K562 (cell line): ENCODE data around the gene ABCB9. TPM values are rescaled to one million over a fixed set of nuclear protein-coding genes. Genes with fewer than 3 reads are reported as not detected.
A peak's percentile ranks its signal among the peaks of the same experiment; 100 is the strongest.

Experiments used
- ATAC-seq: fragments of 200-7000 bp; cut with Tn5 transposase; 3 replicates; pipeline ENCODE4 v1.9.1; 2020; ENCODE audit warnings: moderate library complexity
- BruUV-seq: library from RNA; stranded (reverse); fragments of 400-500 nt; replicated peaks from 2 replicates; lab custom pipeline; 2021; lab: Mats Ljungman, UMichigan
- CTCF ChIA-PET: fragments of 300-600 bp; formaldehyde crosslinking; extraction: SDS; loops from one replicate; lab custom pipeline; 2021; ENCODE audit warnings: low intra/inter-chr PET ratio; lab: Yijun Ruan, JAX
- POLR2A ChIA-PET: fragments of 300-600, 350-650 bp; sonication (Branson Sonifier 250); formaldehyde crosslinking; extraction: SDS; loops from one replicate; lab custom pipeline; 2021; ENCODE audit warnings: antibody characterized with exemption, inconsistent platforms; lab: Yijun Ruan, JAX
- DNase-seq, 4 experiments: peaks; one replicate each; pipeline versions ENCODE4 v3.0.0 to v3.0.0-alpha.2; 2011 to 2018; ENCODE audit warnings: low spot score in 3 of 4, mixed read lengths in 3 of 4; ENCODE audit errors: extremely low read depth in 1 of 4
- FAIRE-seq: peaks from 2 replicates; lab custom pipeline; 2011; peaks lifted over from hg19 to GRCh38; lab: Jason Lieb, UNC
- H2AFZ ChIP-seq: 2 replicates; pipeline ENCODE4 v1.6.0; 2011; ENCODE audit warnings: low read depth, low read length, control low read depth, inconsistent platforms
- H3K27ac ChIP-seq: fragments of 200-600 bp; 3 replicates; pipeline ENCODE4 v1.8.0; 2011; ENCODE audit warnings: low read depth, mild to moderate bottlenecking, control low read depth, inconsistent platforms, low read length, moderate library complexity, mixed read lengths; ENCODE audit errors: extremely low read depth
- H3K27me3 ChIP-seq, 2 experiments: fragments of 300-600 bp in 1 of 2; 2 replicates in 1 of 2; 3 replicates in 1 of 2; pipeline versions ENCODE4 v1.6.0 to v1.8.0; 2011; ENCODE audit warnings: inconsistent platforms in 2 of 2, low read length in 2 of 2, mild to moderate bottlenecking in 1 of 2, mixed read lengths in 1 of 2, moderate library complexity in 1 of 2; ENCODE audit not compliant: control insufficient read depth in 2 of 2, insufficient read depth in 2 of 2
- H3K36me3 ChIP-seq: fragments of 300-600 bp; 3 replicates; pipeline ENCODE4 v1.8.0; 2011; ENCODE audit warnings: mild to moderate bottlenecking, low read length, inconsistent platforms; ENCODE audit not compliant: control insufficient read depth, insufficient read depth
- H3K4me1 ChIP-seq, 2 experiments: fragments of 200-600 bp in 1 of 2; replicated peaks in 1 of 2; 2 replicates in 1 of 2; 3 replicates in 1 of 2; pipeline versions ENCODE4 v1.5.1 to v1.8.0; 2011; ENCODE audit warnings: inconsistent platforms in 2 of 2, low read length in 2 of 2, mild to moderate bottlenecking in 1 of 2, mixed read lengths in 1 of 2, moderate library complexity in 1 of 2; ENCODE audit not compliant: control insufficient read depth in 2 of 2, insufficient read depth in 2 of 2
- H3K4me2 ChIP-seq: 2 replicates; pipeline ENCODE4 v1.6.1; 2011; ENCODE audit warnings: low read length, control low read depth, inconsistent platforms, mixed read lengths; ENCODE audit not compliant: insufficient read depth
- H3K4me3 ChIP-seq: fragments of 200-600 bp; sonication (generic), shearing (Covaris generic); 2 replicates; pipeline ENCODE4 v1.5.1; 2016; ENCODE audit warnings: control low read depth, inconsistent platforms
- H3K79me2 ChIP-seq: fragments of 200-600 bp; 3 replicates; pipeline ENCODE4 v1.8.0; 2011; ENCODE audit warnings: low read length, inconsistent platforms; ENCODE audit not compliant: control insufficient read depth, insufficient read depth
- H3K9ac ChIP-seq, 2 experiments: 2 replicates each; pipeline versions ENCODE4 v1.6.0 to v1.6.1; 2011; ENCODE audit warnings: low read depth in 2 of 2, low read length in 2 of 2, control low read depth in 1 of 2, inconsistent platforms in 1 of 2, mild to moderate bottlenecking in 1 of 2, mixed read lengths in 1 of 2; ENCODE audit not compliant: insufficient read depth in 1 of 2
- H3K9me1 ChIP-seq: one replicate; pipeline ENCODE4 v1.6.0; 2011; ENCODE audit warnings: inconsistent platforms, mild to moderate bottlenecking, low read length, moderate library complexity; ENCODE audit not compliant: control insufficient read depth, insufficient read depth
- H3K9me3 ChIP-seq: replicated peaks from 2 replicates; pipeline ENCODE4 v1.5.1; 2011; ENCODE audit warnings: low read depth, low read length, inconsistent platforms; ENCODE audit not compliant: control insufficient read depth, insufficient read depth
- H4K20me1 ChIP-seq: replicated peaks from 2 replicates; pipeline ENCODE4 v1.6.1; 2011; ENCODE audit warnings: low read length, inconsistent platforms, mixed read lengths; ENCODE audit not compliant: control insufficient read depth, insufficient read depth
- MAFG ChIP-seq: fragments of 450-650 bp; conservative IDR thresholded peaks from 2 replicates; pipeline ENCODE4 v1.6.1; 2016; ENCODE audit warnings: missing genetic modification characterization, missing compliant biosample characterization
- WHSC1 ChIP-seq: IDR thresholded peaks from one replicate; pipeline ENCODE4 v1.6.1; 2012; ENCODE audit warnings: low read length, control low read depth, inconsistent platforms
- ZC3H8 ChIP-seq: fragments of 450-650 bp; IDR thresholded peaks from 2 replicates; pipeline ENCODE4 v1.6.1; 2017
- ZNF121 ChIP-seq: sonication (generic); formaldehyde crosslinking; conservative IDR thresholded peaks from 2 replicates; pipeline ENCODE4 v1.8.0; 2022; ENCODE audit warnings: missing genetic modification reagents
- ZNF316 ChIP-seq: fragments of 450-650 bp; IDR thresholded peaks from 2 replicates; pipeline ENCODE4 v1.6.1; 2016
- WGBS: fragments of 100-300 bp; shearing (Covaris generic); methylation state at CpG from one replicate; pipeline ENCODE4 v1.1.6; 2016; ENCODE audit warnings: low coverage, mixed read lengths; ENCODE audit not compliant: insufficient coverage; ENCODE audit errors: missing lambda C conversion rate; 5-methylcytosine and 5-hydroxymethylcytosine counted together
- in situ Hi-C: fragments of 300-500 bp; cut with MboI; formaldehyde crosslinking; loops from 4 replicates; pipeline ENCODE4 v1.15.0; 2018; ENCODE audit warnings: inconsistent platforms, mixed read lengths
- intact Hi-C: fragments of 100-400 bp; cut with micrococcal nuclease; formaldehyde crosslinking; loops from 2 replicates; pipeline ENCODE4 v1.14.2; 2022
- polyA plus RNA-seq, 8 experiments: library from polyadenylated mRNA; depleted of rRNA in 4 of 8; stranded (reverse) in 5 of 8; unstranded in 3 of 8; fragments of >200 nt; fragmentation: Nextera tagmentation in 2 of 8; fragmentation: Illumina TruSeq in 1 of 8; extraction: Ambion mirVana in 2 of 8; extraction: Trizol in 1 of 8; gene quantifications; 2 replicates each; pipeline versions ENCODE4 v1.2.1 to v1.2.3, GENCODE V29; 2011 to 2014; ENCODE audit warnings: inconsistent platforms in 1 of 8, missing spikeins in 1 of 8
- total RNA-seq, 7 experiments: library from RNA; depleted of rRNA in 6 of 7; stranded (reverse); fragments of >200 nt in 6 of 7; fragmentation: Illumina TruSeq in 2 of 7; extraction: Trizol in 2 of 7; gene quantifications; 2 replicates each; pipeline versions ENCODE4 v1.2.1 to v1.2.3, GENCODE V29; 2011 to 2021; ENCODE audit warnings: low replicate concordance in 1 of 7
- TF ChIP-seq, protein P1 (sequence below): fragments of 250-450 bp; sonication (Bioruptor Pico); IDR thresholded peaks from 2 replicates; pipeline ENCODE4 v1.4.0; 2020; ENCODE audit warnings: mild to moderate bottlenecking, moderate library complexity

Gene ABCB9
- total and polyA plus RNA-seq, 9 of the 15 experiments (the other 6 are each of a cell fraction or from before 2014, with no cell fraction given): 0.20 to 12.6 (median 6.2) TPM

DNA sequence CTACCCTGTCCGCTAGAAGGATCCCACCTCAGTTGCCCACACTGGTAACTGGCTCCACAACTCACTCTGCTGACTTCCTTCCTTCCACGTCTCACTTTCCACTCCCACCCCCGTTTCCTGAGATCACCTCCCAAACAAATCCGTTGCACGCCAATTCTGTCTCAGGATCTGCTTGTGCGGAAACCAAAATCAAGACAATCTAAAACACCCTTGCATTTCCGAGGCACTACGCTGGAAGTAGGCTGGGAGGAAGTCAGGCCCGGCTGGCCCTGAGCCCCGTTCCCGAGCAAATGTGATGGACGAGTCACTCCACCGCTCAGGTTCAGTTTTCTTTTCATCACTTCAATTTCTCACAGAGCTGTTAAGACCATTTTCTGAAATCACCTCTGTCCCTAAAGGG is 23.1 kb downstream of the ABCB9 start:
- no peak overlapping the region for H2AFZ ChIP-seq
- H3K79me2 ChIP-seq: no peaks in the 10 kb centered on the region
- peaks cover 6 to 37% of the 10 kb centered on the region in 2 experiments; a peak in 4 of 5 replicates for H3K4me1 ChIP-seq
- WGBS: 69% methylated on average over 13 of the region's 13 CpGs
- FAIRE-seq (no peak), ATAC-seq (no peak), DNase-seq (no peak)
- peak overlapping the region in 1 of 2 experiments; percentile 14; a peak in 1 of 4 replicates for H3K9ac ChIP-seq
- H3K27me3 ChIP-seq: no peaks in the 10 kb centered on the region
- no peaks in the 10 kb centered on the region for H4K20me1 ChIP-seq
- ChIA-PET CTCF (no interaction called here), POLR2A (interaction anchor here (0.7 kb wide), 1 partner anchor 21 kb away, joined by 3 read pairs; no protein-coding TSS in a partner anchor)
- H3K4me2 ChIP-seq: no peak overlapping the region
- intact Hi-C loops: no loop called here
- peak; percentile 57 for TF ChIP-seq WHSC1
- TF ChIP-seq ZC3H8: no peak
- H3K9me3 ChIP-seq: no peaks in the 10 kb centered on the region
- H3K4me3 ChIP-seq: no peak overlapping the region
- BruUV-seq: no TSS peak
- no peaks in the 10 kb centered on the region; the same call in 2 of the 3 replicates for H3K36me3 ChIP-seq
- no peaks in the 10 kb centered on the region for H3K9me1 ChIP-seq
- in situ Hi-C loops: no loop called here
- H3K27ac ChIP-seq: no peak overlapping the region

DNA sequence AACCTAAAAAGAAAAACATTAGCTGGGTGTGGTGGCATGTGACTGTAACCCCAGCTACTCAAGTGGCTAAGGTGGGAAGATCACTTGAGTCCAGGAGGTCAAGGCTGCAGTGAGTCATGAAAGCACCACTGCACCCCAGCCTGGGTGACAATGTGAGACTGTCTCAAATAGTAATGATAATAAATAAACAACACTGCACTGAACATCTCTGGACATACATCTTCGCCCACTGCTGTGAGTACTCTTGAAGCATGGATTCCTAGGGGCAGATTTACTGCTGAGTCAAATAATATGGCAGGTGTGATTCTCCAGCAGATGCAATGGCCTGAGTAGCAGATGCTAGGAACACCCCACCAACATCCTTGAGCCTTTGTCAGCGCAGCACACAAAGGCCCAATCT is 23.6 kb downstream of the ABCB9 start:
- ChIA-PET POLR2A (interaction anchor here (0.7 to 1.0 kb wide), 2 partner anchors 23 to 45 kb away, joined by 3 read pairs; no protein-coding TSS in a partner anchor), CTCF (no interaction called here)
- no peaks in the 10 kb centered on the region for H3K27me3 ChIP-seq
- H3K4me3 ChIP-seq: no peak overlapping the region
- in situ Hi-C loops: no loop called here
- FAIRE-seq (no peak), DNase-seq (no peak), ATAC-seq (no peak)
- H3K4me1 ChIP-seq: peaks cover 6 to 37% of the 10 kb centered on the region in 2 experiments; a peak in 4 of 5 replicates
- no peaks in the 10 kb centered on the region for H3K9me3 ChIP-seq
- H3K4me2 ChIP-seq: no peak overlapping the region
- intact Hi-C loops: no loop called here
- TF ChIP-seq MAFG (tag) (0 out of 2 replicates have a peak, but pooled peaks have one; percentile 6), ZNF121 (CRISPR knock-in tag) (peak; percentile 59; the same call in 1 of the 2 replicates), ZNF316 (peak; percentile 53)
- TF ChIP-seq, protein P1, sequence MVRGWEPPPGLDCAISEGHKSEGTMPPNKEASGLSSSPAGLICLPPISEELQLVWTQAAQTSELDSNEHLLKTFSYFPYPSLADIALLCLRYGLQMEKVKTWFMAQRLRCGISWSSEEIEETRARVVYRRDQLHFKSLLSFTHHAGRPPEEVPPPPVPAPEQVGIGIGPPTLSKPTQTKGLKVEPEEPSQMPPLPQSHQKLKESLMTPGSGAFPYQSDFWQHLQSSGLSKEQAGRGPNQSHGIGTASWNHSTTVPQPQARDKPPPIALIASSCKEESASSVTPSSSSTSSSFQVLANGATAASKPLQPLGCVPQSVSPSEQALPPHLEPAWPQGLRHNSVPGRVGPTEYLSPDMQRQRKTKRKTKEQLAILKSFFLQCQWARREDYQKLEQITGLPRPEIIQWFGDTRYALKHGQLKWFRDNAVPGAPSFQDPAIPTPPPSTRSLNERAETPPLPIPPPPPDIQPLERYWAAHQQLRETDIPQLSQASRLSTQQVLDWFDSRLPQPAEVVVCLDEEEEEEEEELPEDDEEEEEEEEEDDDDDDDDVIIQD (CRISPR knock-in tag): no peak
- no peaks in the 10 kb centered on the region for H4K20me1 ChIP-seq
- peak overlapping the region in 1 of 2 experiments; percentile 14; a peak in 1 of 4 replicates for H3K9ac ChIP-seq
- H3K79me2 ChIP-seq: no peaks in the 10 kb centered on the region
- H3K9me1 ChIP-seq: no peaks in the 10 kb centered on the region
- H2AFZ ChIP-seq: no peak overlapping the region
- no TSS peak for BruUV-seq
- 87% methylated on average over 2 of the region's 2 CpGs for WGBS
- H3K27ac ChIP-seq: no peak overlapping the region
- no peaks in the 10 kb centered on the region; the same call in 2 of the 3 replicates for H3K36me3 ChIP-seq
